GM12872 (cell line): ENCODE measurements around the gene DDN.

Experiments
- CTCF ChIP-seq: IDR thresholded peaks from 3 replicates; pipeline ENCODE4 v1.5.1; 2011; ENCODE audit warnings: low read depth, mild to moderate bottlenecking, low read length, moderate library complexity; ENCODE audit not compliant: insufficient read depth

The DDN gene

GRCh38 chr12:49008943-49009342 is 9.8 kb upstream of the DDN start:
- no peak for TF ChIP-seq CTCF

- no peak for TF ChIP-seq CTCF
Observed at GRCh38 chr12:49000346-49000745, 1.2 kb upstream of the DDN start.

GRCh38 chr12:48998497-48999353 is 450 bp downstream of the DDN start:
- TF ChIP-seq CTCF = 0 out of 3 replicates have a peak, but pooled peaks have one; percentile 13

DNA sequence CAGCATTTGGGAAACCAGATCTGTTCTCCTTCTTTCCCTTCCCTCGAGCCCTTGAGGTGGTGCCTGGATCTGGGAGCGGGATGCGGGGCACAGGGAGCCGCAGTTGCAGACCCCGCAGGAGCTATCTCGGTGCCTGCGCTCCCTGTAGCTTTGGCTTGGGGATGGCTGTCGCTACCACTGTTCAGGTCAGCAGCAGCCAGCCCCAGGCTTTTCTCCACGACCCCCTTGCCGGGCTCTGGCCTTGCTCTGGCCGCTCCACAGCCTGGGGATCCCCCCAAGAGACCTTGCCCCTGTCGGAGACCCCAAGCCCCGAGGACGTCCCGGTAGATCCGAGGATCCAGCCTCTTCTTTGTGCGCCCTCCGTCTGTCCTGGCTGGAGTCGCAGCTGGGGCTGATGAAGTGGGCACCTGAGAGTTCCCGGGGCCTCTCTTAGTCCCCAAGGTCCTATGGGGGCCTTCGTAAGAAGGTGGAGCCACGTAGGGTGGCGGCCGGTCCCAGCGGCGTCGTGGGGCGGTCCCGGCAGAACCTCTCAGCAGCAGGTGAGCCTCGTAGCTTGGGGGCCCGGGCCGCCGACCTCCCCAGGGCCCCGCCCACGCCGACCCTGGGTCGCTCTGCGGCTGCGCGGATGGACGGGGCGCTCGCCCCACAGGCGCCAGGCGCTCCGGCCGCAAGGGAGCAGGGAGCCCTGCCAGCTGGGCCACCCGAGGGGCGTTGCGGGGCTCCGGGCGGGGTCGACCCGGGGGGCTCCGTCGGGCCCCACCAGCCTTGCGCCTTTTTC is 1.3 kb downstream of the DDN start:
- TF ChIP-seq CTCF = no peak

DNA sequence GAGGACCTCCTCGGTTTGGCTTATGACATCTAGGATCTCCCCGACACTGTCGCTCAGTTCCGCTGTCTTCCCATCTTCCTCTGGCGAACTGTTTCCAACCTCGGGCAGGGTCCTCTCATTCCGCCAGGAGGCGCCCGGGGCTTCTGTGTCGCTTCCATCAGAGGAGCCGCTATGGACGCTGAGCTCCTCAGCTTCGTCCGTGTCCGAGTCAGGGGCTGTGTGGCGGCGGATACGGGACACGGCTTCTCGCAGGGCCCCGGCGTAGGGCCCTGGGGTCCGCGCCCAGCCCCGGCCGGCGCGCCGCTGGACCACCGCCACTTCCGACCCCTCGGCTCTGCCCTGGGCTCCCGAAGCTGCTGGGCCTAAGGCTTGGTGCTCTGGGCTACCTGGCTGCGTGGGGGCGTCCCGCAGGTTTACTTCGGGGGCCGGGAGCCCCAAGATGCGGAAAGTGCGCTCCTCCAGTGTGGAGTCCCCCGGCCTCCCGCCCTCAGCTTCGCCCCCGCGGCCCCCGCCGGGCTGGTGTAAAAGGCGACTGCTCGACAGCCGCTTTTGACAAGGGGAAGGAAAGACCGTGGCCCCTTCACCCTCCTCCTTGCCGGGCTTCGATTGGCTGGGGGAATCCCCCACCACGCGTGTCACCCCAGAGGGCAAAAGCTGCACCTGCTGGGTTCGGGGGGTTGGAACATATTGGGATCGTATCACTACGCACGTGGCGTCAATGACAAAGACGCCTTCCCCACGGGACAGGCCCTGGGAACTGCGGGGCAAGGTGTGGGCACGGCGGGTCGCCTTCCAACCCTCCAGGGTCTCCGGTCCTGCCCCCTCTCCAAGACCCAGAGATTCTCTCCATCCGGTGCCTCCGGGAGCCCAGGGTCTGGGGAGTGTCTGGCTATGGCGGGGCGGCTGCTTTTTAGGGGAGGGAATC is 2.1 kb downstream of the DDN start:
- TF ChIP-seq CTCF = peak; percentile 82

DNA sequence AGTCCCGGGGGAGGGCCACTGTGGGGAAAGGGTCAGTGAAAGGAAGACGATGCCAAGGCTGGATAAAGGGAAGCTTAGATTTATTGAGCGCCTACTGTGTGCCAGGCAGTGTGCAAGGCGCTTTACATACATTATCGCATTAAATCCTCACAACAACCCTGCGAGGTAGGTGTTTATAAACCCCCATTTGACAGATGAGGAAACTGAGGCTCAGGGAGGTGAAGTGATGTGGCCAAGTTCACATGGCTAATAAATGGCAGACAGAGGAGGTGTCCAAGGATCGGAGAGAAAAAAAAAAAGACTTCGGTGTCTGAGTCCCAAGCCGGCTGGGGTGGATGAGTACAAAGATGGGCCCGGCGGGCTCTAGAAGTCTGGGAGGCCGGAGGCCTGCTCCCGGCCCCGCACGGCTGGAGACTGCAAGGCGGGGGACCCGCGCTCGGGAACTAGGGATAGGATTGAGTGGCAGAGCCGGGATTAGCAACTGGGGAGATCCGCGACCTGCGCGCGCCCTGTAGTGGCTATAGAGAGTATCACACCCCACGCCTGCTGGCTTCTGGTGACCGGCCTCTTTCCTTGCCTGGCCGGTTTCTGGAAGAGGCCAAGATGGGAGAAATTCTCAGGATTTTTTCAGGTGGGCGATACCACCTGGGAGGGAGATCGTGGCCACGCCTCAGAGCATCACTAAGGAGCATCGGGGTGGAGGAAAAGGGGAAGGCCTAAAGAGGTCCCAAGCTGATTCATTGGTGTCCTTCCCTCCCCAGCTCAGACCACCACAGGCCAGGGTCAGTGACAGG is 3.9 kb downstream of the DDN start:
- TF ChIP-seq CTCF = peak; percentile 90
